ENCODE results near the gene BHLHE41.

Gene BHLHE41

DNA sequence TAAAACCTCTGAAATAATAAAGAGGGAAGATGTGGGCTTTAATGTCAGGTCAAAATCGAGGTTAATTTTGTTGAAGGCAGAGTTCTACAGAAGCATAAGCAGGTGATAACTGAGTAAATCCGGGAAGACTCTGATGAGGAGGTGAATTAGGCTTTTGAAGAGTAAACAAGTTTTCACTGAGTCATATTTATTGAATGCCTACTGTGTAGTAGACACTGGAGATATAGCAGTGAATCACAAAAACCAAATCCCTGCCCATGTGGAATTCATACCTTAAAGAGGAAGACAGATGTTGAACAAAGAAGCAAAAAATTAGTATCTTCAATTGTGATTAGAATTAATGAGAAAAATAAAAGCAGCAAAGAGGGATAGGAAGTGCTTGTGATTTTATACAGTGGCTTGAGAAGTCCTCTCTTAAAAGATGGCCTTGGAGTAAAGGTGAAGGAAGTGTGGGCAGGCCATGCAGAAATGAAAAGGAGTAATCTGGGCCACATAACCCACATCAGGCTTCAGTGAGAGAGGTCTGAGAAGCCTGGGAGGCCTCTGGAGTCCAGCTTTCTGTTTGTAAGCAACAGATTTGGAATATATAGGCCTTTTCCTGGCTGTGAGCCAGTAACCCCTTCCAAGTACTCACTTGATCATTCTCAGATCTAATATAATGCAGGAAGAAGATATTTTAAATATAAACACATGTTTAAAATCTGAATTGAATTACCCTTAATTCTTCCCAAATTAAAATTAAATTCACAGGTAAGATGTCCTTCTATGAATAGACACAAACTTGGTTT is 46.7 kb downstream of the BHLHE41 start:
- Mint-ChIP-seq H3K9me3 (peaks cover 15% of the 10 kb centered on the region), H3K36me3 (ENCODE audit: low read depth) (peaks cover 37% of the 10 kb centered on the region), H3K27ac (peak overlapping the region in 2 of 3 experiments; percentile 1 to 21)

More for the DNA sequence above, 46.7 kb downstream of the BHLHE41 start:
- TF ChIP-seq, protein P1, sequence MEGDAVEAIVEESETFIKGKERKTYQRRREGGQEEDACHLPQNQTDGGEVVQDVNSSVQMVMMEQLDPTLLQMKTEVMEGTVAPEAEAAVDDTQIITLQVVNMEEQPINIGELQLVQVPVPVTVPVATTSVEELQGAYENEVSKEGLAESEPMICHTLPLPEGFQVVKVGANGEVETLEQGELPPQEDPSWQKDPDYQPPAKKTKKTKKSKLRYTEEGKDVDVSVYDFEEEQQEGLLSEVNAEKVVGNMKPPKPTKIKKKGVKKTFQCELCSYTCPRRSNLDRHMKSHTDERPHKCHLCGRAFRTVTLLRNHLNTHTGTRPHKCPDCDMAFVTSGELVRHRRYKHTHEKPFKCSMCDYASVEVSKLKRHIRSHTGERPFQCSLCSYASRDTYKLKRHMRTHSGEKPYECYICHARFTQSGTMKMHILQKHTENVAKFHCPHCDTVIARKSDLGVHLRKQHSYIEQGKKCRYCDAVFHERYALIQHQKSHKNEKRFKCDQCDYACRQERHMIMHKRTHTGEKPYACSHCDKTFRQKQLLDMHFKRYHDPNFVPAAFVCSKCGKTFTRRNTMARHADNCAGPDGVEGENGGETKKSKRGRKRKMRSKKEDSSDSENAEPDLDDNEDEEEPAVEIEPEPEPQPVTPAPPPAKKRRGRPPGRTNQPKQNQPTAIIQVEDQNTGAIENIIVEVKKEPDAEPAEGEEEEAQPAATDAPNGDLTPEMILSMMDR (IDR thresholded peaks at IDR 0.05; ENCODE audit: unreplicated experiment in 3 of 3) = no peak
- H3K4me3 Mint-ChIP-seq = no peak overlapping the region
- H3K4me1 Mint-ChIP-seq = no peaks in the 10 kb centered on the region
- no peaks in the 10 kb centered on the region for H3K27me3 Mint-ChIP-seq (ENCODE audit: low read depth)

All from nephron (organoid).